Testis (tissue), 2 donors: ENCODE data around the gene TOMT.

Experiments used
- POLR2A ChIP-seq: fragments of 450-650 bp; IDR thresholded peaks from one replicate; pipeline ENCODE4 v1.6.1; 2017; ENCODE audit warnings: antibody characterized with exemption, mild to moderate bottlenecking, moderate library complexity
- TF ChIP-seq, protein P1 (sequence below), 3 experiments: fragments of 450-650 bp in 2 of 3; fragments of 200-600 bp in 1 of 3; sonication (generic) in 1 of 3; IDR thresholded peaks; one replicate each; pipeline ENCODE4 v1.5.1; 2016 to 2019; ENCODE audit warnings: antibody characterized with exemption in 3 of 3, mild to moderate bottlenecking in 2 of 3, moderate library complexity in 1 of 3

DNA sequence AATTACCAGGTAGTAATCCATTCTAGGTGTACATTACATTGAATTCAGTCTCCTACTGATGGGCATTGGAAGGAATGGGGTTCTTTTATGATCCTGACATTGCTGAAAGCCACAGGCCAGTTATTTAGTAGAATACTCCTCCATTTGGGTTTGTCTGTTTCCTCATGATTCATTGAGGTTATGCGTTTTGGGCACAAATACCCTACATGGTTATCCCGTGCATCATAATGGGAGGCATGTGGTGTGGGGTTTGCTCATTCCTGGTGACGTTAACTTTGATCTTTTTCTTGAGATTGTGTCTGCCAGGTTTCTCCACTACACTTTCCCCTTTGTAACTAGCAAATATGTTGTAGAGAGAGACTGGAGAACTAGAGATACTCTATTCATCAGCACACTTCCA lies 35.3 kb downstream of the TOMT start:
- TF ChIP-seq, protein P1, sequence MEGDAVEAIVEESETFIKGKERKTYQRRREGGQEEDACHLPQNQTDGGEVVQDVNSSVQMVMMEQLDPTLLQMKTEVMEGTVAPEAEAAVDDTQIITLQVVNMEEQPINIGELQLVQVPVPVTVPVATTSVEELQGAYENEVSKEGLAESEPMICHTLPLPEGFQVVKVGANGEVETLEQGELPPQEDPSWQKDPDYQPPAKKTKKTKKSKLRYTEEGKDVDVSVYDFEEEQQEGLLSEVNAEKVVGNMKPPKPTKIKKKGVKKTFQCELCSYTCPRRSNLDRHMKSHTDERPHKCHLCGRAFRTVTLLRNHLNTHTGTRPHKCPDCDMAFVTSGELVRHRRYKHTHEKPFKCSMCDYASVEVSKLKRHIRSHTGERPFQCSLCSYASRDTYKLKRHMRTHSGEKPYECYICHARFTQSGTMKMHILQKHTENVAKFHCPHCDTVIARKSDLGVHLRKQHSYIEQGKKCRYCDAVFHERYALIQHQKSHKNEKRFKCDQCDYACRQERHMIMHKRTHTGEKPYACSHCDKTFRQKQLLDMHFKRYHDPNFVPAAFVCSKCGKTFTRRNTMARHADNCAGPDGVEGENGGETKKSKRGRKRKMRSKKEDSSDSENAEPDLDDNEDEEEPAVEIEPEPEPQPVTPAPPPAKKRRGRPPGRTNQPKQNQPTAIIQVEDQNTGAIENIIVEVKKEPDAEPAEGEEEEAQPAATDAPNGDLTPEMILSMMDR (IDR thresholded peaks at IDR 0.05): no peak
- no peak for TF ChIP-seq POLR2A
